Measurements from ENCODE around the gene FASTKD3. TPM values are rescaled to one million over a fixed set of nuclear protein-coding genes. Genes with fewer than 3 reads are reported as not detected.
A peak's percentile ranks its signal among the peaks of the same experiment; 100 is the strongest.

FASTKD3 gene
- total RNA-seq, 1 donor from 2014 or later: 5.8 TPM

GRCh38 chr5:7855611-7856010 lies 13.2 kb downstream of the FASTKD3 start:
- peaks cover 15% of the 10 kb centered on the region for H3K36me3 Mint-ChIP-seq (ENCODE audit: unreplicated experiment)
- no peaks in the 10 kb centered on the region for H3K9me3 Mint-ChIP-seq (ENCODE audit: unreplicated experiment)
- no peaks in the 10 kb centered on the region for H3K27me3 Mint-ChIP-seq (ENCODE audit: unreplicated experiment)
- no peak overlapping the region for H3K4me3 Mint-ChIP-seq (ENCODE audit: unreplicated experiment)
- DNase-seq (ENCODE audit: extremely low spot score, unreplicated experiment): no peak
- no peak for TF ChIP-seq CTCF (IDR thresholded peaks at IDR 0.05)
- no peak overlapping the region for H3K27ac Mint-ChIP-seq (ENCODE audit: unreplicated experiment)
- H3K4me1 Mint-ChIP-seq (ENCODE audit: unreplicated experiment): peaks cover 8% of the 10 kb centered on the region

- no peak for TF ChIP-seq CTCF (IDR thresholded peaks at IDR 0.05)
- H3K27me3 Mint-ChIP-seq (ENCODE audit: unreplicated experiment): peaks cover 11% of the 10 kb centered on the region
- no peaks in the 10 kb centered on the region for H3K9me3 Mint-ChIP-seq (ENCODE audit: unreplicated experiment)
- peaks cover 13% of the 10 kb centered on the region for H3K4me1 Mint-ChIP-seq (ENCODE audit: unreplicated experiment)
- H3K4me3 Mint-ChIP-seq (ENCODE audit: unreplicated experiment): no peak overlapping the region
- no peak overlapping the region for H3K27ac Mint-ChIP-seq (ENCODE audit: unreplicated experiment)
- H3K36me3 Mint-ChIP-seq (ENCODE audit: unreplicated experiment): no peaks in the 10 kb centered on the region
- DNase-seq (ENCODE audit: extremely low spot score, unreplicated experiment): no peak
Observed at GRCh38 chr5:7852988-7853387, 15.8 kb downstream of the FASTKD3 start.

DNA sequence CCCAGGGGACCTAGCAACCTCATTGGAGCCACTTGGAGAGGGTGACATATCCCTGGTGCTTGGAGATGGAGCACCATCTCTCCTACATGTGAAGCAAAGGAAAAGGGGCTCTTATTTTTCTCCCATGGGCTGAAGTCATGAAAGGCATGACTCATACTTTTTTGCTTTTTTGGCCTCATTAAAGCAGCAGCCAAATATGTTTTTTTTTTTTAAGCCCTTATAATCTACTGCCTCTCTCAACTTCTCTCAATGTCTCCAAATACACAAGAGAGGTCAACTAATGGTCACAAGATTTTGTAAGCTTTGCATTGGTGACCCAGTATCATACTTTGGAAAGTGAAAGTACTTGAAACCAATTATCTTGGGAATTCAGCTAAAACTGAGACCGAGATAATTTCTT lies 16.3 kb downstream of the FASTKD3 start:
- no peak overlapping the region for H3K27ac Mint-ChIP-seq (ENCODE audit: unreplicated experiment)

GRCh38 chr5:7851617-7852289 lies 17.1 kb downstream of the FASTKD3 start:
- Mint-ChIP-seq H3K4me3 (ENCODE audit: unreplicated experiment) (peak overlapping the region; percentile 75), H3K27me3 (ENCODE audit: unreplicated experiment) (peaks cover 17% of the 10 kb centered on the region)

More for the DNA sequence above, 16.3 kb downstream of the FASTKD3 start:
- no peak for TF ChIP-seq CTCF (IDR thresholded peaks at IDR 0.05)
- Mint-ChIP-seq H3K4me3 (ENCODE audit: unreplicated experiment) (no peak overlapping the region), H3K36me3 (ENCODE audit: unreplicated experiment) (no peaks in the 10 kb centered on the region), H3K27me3 (ENCODE audit: unreplicated experiment) (peaks cover 13% of the 10 kb centered on the region), H3K9me3 (ENCODE audit: unreplicated experiment) (no peaks in the 10 kb centered on the region), H3K4me1 (ENCODE audit: unreplicated experiment) (peaks cover 13% of the 10 kb centered on the region)
- DNase-seq (ENCODE audit: extremely low spot score, unreplicated experiment): no peak

DNA sequence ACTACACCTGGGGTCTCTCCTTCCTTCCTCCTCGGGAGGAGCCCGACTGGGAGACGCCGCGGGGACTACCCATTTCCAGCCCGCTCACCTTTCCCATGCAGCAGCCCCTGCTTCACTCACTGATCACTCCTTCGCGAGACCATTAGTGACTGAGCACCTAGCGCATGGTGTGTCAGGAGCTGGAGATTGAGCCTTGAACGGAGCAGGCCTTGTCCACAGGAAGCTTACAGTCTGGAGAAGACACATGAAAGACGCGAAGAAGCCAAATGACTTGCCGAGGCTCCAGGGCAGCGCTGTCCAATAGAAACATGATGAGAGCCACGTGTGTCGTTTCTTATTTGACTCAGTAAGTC lies 17.6 kb downstream of the FASTKD3 start:
- Mint-ChIP-seq H3K27me3 (ENCODE audit: unreplicated experiment) (peaks cover 23% of the 10 kb centered on the region), H3K4me1 (ENCODE audit: unreplicated experiment) (peaks cover 13% of the 10 kb centered on the region), H3K36me3 (ENCODE audit: unreplicated experiment) (no peaks in the 10 kb centered on the region), H3K27ac (ENCODE audit: unreplicated experiment) (no peak overlapping the region), H3K9me3 (ENCODE audit: unreplicated experiment) (no peaks in the 10 kb centered on the region), H3K4me3 (ENCODE audit: unreplicated experiment) (peak overlapping the region; percentile 75)
- DNase-seq (ENCODE audit: extremely low spot score, unreplicated experiment): no peak
- TF ChIP-seq CTCF (IDR thresholded peaks at IDR 0.05): no peak

More at GRCh38 chr5:7851617-7852289, 17.1 kb downstream of the FASTKD3 start:
- H3K27ac Mint-ChIP-seq (ENCODE audit: unreplicated experiment): no peak overlapping the region
- H3K4me1 Mint-ChIP-seq (ENCODE audit: unreplicated experiment): peaks cover 13% of the 10 kb centered on the region
- no peak for DNase-seq (ENCODE audit: extremely low spot score, unreplicated experiment)
- no peaks in the 10 kb centered on the region for H3K9me3 Mint-ChIP-seq (ENCODE audit: unreplicated experiment)
- no peaks in the 10 kb centered on the region for H3K36me3 Mint-ChIP-seq (ENCODE audit: unreplicated experiment)
- TF ChIP-seq CTCF (IDR thresholded peaks at IDR 0.05): no peak

All from osteocyte (in vitro differentiated cells).